Skeletal muscle cell (primary cell): ENCODE measurements around the gene DEPDC5.
"Not testable (repeated sequence)": the region's sequence is repeated elsewhere in the genome, so short reads cannot be mapped to it uniquely, and the experiment has no call there.

Source experiments
- DNase-seq: peaks from one replicate; pipeline ENCODE4 v3.0.0-alpha.2; 2010; ENCODE audit warnings: low read depth
- H3K4me3 ChIP-seq: 2 replicates; pipeline ENCODE4 v1.5.1; 2011; ENCODE audit warnings: low read depth, mild to moderate bottlenecking, control low read depth, low read length, moderate library complexity

DEPDC5 gene

GRCh38 chr22:31747441-31747840 lies 6.4 kb upstream of the DEPDC5 start:
- H3K4me3 ChIP-seq: no peak overlapping the region
- DNase-seq: no peak

DNA sequence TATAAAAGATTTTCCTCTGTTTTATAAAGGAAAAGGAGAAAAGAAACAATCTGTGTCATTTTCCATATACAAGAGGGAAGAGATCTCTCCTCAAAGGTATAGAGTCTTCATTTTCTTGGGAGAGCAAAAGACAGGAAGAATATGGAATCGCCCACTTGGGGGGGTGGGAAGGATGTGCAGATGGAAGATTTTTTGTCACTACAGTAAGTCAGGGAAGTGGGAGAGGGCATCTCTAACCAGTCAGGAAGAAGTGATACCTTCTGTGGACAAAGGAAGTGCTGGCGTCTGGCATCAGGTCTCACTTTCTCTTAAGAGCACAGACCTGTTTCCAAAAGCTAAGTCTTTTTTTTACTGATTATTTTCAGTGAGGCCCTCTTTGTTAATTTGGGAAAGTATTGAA lies 5.3 kb upstream of the DEPDC5 start:
- H3K4me3 ChIP-seq: peak overlapping the region; percentile 67

GRCh38 chr22:31749636-31750364 lies 4.0 kb upstream of the DEPDC5 start, which contains the start of gene PRR14L:
Gene PRR14L (minus strand): TSS chr22:31750132. CDS start chr22:31738860, 11,272 bp downstream.
- DNase-seq: peak; percentile 81
- peak within 1 kb of the TSS; percentile 67 for H3K4me3 ChIP-seq

More for the DNA sequence above, 5.3 kb upstream of the DEPDC5 start:
- no peak for DNase-seq

GRCh38 chr22:31750365-31751284 lies 3.2 kb upstream of the DEPDC5 start:
- peak overlapping the region; percentile 67 for H3K4me3 ChIP-seq
- no peak for DNase-seq

- DNase-seq: no peak
- H3K4me3 ChIP-seq: no peak overlapping the region
Observed at GRCh38 chr22:31752096-31752847, 1.5 kb upstream of the DEPDC5 start.

DNA sequence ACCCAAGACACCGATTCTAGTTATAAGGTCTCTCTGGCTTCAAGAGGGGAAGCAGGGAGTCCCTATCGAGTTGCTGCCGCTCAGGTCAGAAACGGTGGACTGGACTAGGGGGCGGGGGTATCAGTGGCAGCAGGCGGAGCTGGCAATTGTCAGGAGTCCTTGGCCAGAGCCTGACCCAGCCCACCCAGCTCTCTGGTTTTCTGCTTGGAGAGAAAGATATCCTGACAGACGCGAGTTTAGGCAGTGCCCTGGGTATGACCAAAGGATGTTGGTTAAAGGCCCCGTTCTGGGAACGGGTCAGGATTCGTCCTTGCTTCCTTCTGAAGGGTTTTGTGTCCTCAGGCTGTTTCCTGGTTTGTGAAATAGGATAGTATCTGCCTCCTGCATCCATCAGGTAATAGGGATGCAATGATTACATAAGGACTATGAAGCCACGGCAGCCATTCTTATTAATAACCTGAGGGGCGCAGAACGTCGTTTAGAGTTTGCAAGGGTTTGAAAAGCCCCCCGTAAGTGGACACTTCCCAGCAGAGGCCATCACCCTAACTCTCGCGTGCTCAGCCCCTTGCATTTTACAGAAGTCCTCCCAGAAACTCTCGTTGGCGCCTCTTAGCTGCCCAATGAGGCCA lies 700 bp upstream of the DEPDC5 start:
- peak overlapping the region; percentile 87 for H3K4me3 ChIP-seq
- no peak for DNase-seq

DNA sequence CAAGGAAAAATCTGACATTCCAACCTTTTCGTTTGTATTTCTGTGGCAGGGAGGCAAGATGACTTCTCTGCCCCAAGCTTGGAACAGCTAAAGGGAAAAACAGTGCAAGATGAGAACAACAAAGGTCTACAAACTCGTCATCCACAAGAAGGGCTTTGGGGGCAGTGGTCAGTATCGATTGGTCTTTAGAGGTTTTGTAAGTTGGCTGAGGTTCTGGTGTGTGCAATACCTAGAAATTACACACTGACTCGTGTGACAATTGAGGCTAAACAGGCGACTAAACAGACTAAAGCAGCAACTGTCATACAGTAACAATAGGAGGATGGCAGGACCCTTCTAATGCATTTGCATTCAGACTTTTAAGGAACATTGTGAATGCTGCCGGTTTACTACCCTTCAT lies 994 bp downstream of the DEPDC5 start:
- peak overlapping the region; percentile 87 for H3K4me3 ChIP-seq
- no peak for DNase-seq

DNA sequence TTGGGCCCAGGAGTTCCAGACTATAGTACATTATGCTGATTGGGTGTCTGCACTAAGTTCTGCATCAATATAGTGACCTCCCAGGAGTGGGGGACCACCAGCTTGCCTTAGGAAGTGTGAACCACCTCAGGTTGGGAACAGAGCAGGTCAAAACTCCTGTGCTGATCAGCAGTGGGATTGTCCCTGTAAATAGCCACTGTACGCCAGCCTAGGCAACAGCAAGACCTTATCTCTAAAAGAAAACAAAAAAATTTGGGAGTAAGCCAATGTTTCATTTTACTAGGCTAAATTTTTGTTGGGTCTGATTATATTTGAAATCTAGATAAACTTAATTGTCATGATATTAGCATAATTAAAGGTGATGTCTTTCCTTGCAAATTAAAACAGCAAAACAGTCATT lies 3.4 kb downstream of the DEPDC5 start:
- no peak overlapping the region for H3K4me3 ChIP-seq
- DNase-seq: no peak

DNA sequence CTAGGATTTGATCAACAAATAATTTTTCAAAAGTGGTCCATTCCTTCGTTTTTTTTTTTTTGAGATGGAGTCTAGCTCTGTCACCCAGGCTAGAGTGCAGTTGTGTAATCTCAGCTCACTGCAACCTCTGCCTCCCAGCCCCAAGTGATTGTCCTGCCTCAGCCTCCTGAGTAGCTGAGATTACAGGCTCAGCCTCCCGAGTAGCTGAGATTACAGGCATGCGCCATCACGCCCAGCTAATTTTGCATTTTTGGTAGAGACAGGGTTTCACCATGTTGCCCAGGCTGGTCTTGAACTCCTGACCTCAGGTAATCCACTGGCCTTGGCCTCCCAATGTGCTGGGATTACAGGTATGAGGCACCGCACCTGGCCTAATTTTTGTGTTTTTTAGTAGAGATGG lies 5.0 kb downstream of the DEPDC5 start:
- DNase-seq, H3K4me3 ChIP-seq: not testable (repeated sequence)

DNA sequence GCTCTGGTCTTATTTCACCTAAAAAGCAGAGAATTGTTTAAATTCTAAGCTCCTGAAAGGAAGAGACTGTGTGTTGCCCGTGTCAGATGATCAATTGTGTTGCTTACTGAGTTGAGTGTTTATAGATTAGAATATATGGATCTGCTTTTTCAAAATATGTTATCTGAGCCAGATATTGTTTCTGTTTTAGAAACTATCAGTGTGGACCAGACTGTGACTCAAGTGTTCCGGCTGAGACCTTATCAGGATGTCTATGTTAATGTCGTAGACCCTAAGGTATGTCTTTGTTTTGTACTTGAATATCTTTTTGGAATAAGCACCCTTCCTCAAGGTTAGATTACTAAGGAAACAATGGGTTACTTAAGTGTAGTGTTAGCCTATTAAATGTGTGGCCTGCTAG lies 11.0 kb downstream of the DEPDC5 start:
- no peak for DNase-seq
- H3K4me3 ChIP-seq: no peak overlapping the region

DNA sequence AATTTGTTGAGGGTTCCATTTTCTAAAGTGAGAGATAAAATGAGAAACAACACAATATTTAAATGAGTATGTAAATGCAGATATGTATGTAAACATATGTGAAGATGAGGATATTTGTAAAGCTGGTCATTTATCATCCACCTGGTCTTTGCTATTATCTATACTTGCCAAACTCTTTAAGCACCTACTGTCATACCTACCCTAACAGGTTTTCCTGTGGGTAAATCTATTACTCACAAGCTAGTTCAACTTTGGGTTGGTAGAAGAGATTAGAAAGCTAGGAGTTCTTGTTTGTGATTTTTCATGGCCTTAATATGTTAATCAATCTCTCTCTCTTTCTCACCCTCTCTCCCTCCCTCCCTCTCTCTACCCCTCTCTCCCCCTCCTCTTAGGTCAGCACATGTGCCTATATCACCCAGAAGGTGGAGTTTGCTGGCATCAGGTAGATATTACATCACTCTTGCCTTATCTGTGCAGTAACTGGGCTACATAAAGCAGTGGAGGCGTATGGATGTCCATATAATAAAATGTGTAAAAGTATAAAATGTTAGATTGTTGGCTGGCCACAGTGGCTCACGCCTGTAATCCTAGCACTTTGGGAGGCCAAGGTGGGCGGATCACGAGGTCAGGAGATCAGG lies 14.7 kb downstream of the DEPDC5 start:
- no peak overlapping the region for H3K4me3 ChIP-seq
- DNase-seq: no peak

DNA sequence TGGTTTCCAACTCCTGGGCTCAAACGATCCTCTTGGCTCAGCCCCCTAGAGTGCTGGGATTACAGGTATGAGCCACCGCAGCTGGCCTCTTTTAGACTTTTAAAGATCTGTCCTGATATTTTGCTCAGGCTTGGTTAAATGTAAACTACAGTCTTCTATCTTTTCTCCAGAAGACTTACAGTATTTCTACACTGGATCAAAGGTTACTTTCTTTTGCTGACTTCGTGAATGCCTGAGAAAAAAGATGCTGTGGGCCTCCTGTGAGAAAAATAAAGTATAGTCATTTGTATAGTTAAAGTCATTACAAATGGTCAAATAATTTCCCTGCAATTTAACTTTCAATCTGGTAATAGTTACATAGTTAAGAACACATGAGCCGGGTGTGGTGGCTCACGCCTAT lies 19.6 kb downstream of the DEPDC5 start:
- no peak overlapping the region for H3K4me3 ChIP-seq
- no peak for DNase-seq

GRCh38 chr22:31776231-31776630 lies 22.4 kb downstream of the DEPDC5 start:
- no peak for DNase-seq
- H3K4me3 ChIP-seq: no peak overlapping the region

- no peak for DNase-seq
- no peak overlapping the region for H3K4me3 ChIP-seq
Observed at GRCh38 chr22:31789803-31790202, 36.0 kb downstream of the DEPDC5 start.

GRCh38 chr22:31790240-31790639 lies 36.4 kb downstream of the DEPDC5 start:
- no peak for DNase-seq

DNA sequence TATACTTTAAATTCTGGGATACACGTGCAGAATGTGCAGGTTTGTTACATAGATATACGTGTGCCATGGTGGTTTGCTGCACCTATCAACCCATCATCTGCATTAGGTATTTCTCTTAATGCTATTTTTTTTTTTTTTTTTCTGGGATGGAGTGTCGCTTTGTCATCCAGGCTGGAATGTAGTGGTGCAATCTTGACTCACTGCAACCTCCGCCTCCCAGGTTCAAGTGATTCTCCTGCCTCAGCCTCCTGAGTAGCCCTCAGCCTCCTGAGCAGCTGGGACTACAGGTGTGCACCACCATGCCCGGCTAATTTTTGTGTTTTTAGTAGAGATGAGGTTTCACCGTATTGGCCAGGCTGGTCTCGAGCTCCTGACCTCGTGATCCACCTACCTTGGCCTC lies 45.5 kb downstream of the DEPDC5 start:
- not testable (repeated sequence) for H3K4me3 ChIP-seq, DNase-seq

More at GRCh38 chr22:31790240-31790639, 36.4 kb downstream of the DEPDC5 start:
- H3K4me3 ChIP-seq: no peak overlapping the region

DNA sequence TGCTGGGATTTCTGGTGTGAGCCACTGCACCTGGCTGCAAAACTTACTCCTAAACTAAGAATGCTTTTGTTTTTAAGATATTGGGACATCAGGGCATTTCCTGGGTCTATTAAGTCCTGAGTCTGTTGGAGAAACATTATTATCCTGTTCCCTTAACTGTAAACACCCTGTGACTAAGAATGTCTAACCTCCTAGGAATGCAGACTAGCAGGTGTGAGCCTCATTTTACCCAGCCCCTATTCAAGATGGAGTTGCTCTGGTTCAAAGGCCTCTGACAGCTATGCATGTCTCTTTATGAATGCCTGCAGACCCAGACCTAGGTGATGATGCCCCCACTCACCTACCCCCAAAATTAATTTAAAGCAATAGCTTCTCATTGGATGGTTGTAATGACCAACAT lies 46.2 kb downstream of the DEPDC5 start:
- no peak for DNase-seq
- no peak overlapping the region for H3K4me3 ChIP-seq

- not testable (repeated sequence) for DNase-seq, H3K4me3 ChIP-seq
Observed at GRCh38 chr22:31800861-31801260, 47.0 kb downstream of the DEPDC5 start.

DNA sequence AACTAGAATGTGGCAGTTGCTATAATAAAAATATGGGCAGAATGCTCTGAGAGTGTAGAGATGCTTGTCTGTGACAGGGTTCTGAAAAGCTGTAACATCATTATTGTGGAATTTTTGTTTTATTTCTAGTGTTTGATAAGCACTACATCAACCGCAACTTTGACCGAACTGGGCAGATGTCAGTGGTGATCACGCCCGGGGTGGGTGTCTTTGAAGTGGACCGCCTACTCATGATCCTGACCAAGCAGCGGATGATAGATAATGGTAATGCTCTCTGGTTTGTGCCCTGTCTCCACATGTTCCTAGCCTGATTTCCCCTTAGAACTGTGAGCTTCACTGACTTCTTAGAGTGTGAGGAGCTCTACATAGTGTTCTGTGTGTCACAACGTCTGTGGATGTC lies 48.8 kb downstream of the DEPDC5 start:
- DNase-seq: no peak
- H3K4me3 ChIP-seq: no peak overlapping the region
